ENCODE measurements around the gene PRUNE2.

The PRUNE2 gene

DNA sequence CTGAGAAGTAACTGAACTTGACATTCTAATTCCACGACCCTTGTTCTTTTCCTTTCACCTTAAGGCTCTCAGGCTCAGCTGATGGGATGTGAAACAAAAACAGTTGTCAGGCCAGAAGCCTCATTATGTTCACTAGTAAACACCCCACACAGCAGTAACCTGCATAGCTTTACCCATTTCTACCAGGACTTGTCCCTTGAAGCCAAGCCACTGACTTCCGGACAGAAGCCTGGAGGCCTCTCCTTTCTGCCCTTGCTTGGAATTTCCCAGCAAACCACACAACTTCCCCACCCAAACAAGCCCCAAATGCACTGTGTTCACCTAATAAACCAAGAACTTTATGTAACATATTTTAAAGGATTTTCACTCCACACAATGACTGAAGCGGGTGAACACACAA is 19.6 kb downstream of the PRUNE2 start:
- TF ChIP-seq, protein P1, sequence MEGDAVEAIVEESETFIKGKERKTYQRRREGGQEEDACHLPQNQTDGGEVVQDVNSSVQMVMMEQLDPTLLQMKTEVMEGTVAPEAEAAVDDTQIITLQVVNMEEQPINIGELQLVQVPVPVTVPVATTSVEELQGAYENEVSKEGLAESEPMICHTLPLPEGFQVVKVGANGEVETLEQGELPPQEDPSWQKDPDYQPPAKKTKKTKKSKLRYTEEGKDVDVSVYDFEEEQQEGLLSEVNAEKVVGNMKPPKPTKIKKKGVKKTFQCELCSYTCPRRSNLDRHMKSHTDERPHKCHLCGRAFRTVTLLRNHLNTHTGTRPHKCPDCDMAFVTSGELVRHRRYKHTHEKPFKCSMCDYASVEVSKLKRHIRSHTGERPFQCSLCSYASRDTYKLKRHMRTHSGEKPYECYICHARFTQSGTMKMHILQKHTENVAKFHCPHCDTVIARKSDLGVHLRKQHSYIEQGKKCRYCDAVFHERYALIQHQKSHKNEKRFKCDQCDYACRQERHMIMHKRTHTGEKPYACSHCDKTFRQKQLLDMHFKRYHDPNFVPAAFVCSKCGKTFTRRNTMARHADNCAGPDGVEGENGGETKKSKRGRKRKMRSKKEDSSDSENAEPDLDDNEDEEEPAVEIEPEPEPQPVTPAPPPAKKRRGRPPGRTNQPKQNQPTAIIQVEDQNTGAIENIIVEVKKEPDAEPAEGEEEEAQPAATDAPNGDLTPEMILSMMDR (IDR thresholded peaks at IDR 0.05; ENCODE audit: low read depth, low read length), result no peak
- H3K4me3 ChIP-seq (replicated peaks in 1 of 2; ENCODE audit: low read depth in 2 of 2, low read length in 2 of 2), result no peak overlapping the region
- DNase-seq (ENCODE audit: low read depth in 2 of 2), result no peak

GRCh38 chr9:76884823-76885222 is 21.1 kb downstream of the PRUNE2 start:
- DNase-seq (ENCODE audit: low read depth in 2 of 2), result no peak
- no peak overlapping the region for H3K4me3 ChIP-seq (replicated peaks in 1 of 2; ENCODE audit: low read depth in 2 of 2, low read length in 2 of 2)
- TF ChIP-seq, protein P1 (IDR thresholded peaks at IDR 0.05; ENCODE audit: low read depth, low read length), result no peak

- TF ChIP-seq, protein P1 (IDR thresholded peaks at IDR 0.05; ENCODE audit: low read depth, low read length), result no peak
- no peak overlapping the region for H3K4me3 ChIP-seq (replicated peaks in 1 of 2; ENCODE audit: low read depth in 2 of 2, low read length in 2 of 2)
- DNase-seq (ENCODE audit: low read depth in 2 of 2), result no peak
These were observed 22.5 kb downstream of the PRUNE2 start for GRCh38 chr9:76883341-76883855.

- H3K4me3 ChIP-seq (replicated peaks in 1 of 2; ENCODE audit: low read depth in 2 of 2, low read length in 2 of 2), result no peak overlapping the region
- no peak for DNase-seq (ENCODE audit: low read depth in 2 of 2)
- TF ChIP-seq, protein P1 (IDR thresholded peaks at IDR 0.05; ENCODE audit: low read depth, low read length), result no peak
These were observed 23.2 kb downstream of the PRUNE2 start for GRCh38 chr9:76882686-76883085.

DNA sequence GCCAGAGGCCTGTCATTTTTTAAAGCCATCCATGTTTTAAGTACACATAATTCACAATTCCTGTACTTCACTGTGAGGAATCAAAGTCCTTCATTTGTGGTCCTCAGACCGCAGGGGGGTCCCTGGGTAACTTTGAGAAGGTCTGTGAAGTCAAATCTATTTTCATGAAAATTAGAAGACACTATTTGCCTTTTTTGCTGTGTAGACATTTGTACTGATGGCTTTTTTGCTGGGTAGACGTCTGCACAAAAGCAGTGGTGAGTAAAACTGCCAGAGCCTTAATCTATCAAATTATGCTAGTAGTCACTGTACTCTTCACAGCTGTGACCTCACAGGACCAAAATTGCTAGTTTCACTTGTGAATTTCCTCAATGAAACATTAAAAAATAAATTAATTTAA is 25.7 kb downstream of the PRUNE2 start:
- DNase-seq (ENCODE audit: low read depth in 2 of 2), result no peak
- TF ChIP-seq, protein P1 (IDR thresholded peaks at IDR 0.05; ENCODE audit: low read depth, low read length), result no peak
- H3K4me3 ChIP-seq (replicated peaks in 1 of 2; ENCODE audit: low read depth in 2 of 2, low read length in 2 of 2), result no peak overlapping the region

GRCh38 chr9:76878933-76879332 is 27.0 kb downstream of the PRUNE2 start:
- H3K4me3 ChIP-seq (replicated peaks in 1 of 2; ENCODE audit: low read depth in 2 of 2, low read length in 2 of 2), result no peak overlapping the region
- TF ChIP-seq, protein P1 (IDR thresholded peaks at IDR 0.05; ENCODE audit: low read depth, low read length), result no peak
- no peak for DNase-seq (ENCODE audit: low read depth in 2 of 2)

DNA sequence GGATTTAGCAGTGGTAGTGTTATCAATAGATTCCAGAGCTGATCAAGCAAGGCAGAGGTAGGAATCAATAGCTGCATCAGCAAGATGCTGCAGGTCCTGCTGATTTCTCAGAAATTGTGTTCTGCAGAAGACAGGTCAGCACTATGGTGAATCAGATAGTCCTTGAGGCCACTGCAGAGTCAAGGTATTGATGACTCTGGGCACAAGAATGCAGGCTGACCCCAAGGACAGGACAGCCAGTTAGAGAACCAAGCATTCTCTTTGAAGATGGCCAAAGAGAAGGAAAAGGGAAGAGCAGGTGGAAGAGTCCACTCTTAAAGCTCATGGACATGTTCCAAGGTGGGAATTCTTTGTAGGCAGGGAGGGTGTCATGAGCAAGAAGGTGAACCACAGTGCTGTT is 28.0 kb downstream of the PRUNE2 start:
- DNase-seq (ENCODE audit: low read depth in 2 of 2), result no peak
- TF ChIP-seq, protein P1 (IDR thresholded peaks at IDR 0.05; ENCODE audit: low read depth, low read length), result no peak
- no peak overlapping the region for H3K4me3 ChIP-seq (replicated peaks in 1 of 2; ENCODE audit: low read depth in 2 of 2, low read length in 2 of 2)

All from cardiac fibroblast (primary cell).